ENCODE results near the gene ASCC2.

ASCC2 gene

DNA sequence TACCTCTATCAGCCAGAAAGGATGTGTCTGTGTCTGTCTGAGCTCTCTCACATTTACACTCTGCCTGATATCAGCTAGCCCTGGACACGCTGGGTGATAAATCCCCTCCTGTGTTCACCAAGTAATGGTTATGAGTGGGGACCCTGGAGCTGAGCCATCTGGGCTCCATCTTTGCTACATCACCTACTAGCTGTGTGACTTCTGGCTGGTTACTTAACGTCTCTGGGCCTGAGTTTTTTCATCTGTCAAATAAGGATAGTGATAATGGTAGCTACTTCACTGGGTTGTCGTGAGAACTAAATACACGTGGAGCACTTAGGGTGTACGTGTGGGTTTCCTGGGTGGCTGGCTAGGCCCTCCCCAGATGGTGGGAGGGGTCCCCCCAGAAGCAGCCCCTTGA is 48.0 kb downstream of the ASCC2 start:
- TF ChIP-seq, protein P1, sequence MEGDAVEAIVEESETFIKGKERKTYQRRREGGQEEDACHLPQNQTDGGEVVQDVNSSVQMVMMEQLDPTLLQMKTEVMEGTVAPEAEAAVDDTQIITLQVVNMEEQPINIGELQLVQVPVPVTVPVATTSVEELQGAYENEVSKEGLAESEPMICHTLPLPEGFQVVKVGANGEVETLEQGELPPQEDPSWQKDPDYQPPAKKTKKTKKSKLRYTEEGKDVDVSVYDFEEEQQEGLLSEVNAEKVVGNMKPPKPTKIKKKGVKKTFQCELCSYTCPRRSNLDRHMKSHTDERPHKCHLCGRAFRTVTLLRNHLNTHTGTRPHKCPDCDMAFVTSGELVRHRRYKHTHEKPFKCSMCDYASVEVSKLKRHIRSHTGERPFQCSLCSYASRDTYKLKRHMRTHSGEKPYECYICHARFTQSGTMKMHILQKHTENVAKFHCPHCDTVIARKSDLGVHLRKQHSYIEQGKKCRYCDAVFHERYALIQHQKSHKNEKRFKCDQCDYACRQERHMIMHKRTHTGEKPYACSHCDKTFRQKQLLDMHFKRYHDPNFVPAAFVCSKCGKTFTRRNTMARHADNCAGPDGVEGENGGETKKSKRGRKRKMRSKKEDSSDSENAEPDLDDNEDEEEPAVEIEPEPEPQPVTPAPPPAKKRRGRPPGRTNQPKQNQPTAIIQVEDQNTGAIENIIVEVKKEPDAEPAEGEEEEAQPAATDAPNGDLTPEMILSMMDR (IDR thresholded peaks at IDR 0.05; ENCODE audit: control extremely low read depth, extremely low read depth, low read depth, missing control alignments), result no peak
- ChIA-PET POLR2A (no interaction called here), CTCF (no interaction called here)
- DNase-seq (ENCODE audit: extremely low spot score), result no peak

DNA sequence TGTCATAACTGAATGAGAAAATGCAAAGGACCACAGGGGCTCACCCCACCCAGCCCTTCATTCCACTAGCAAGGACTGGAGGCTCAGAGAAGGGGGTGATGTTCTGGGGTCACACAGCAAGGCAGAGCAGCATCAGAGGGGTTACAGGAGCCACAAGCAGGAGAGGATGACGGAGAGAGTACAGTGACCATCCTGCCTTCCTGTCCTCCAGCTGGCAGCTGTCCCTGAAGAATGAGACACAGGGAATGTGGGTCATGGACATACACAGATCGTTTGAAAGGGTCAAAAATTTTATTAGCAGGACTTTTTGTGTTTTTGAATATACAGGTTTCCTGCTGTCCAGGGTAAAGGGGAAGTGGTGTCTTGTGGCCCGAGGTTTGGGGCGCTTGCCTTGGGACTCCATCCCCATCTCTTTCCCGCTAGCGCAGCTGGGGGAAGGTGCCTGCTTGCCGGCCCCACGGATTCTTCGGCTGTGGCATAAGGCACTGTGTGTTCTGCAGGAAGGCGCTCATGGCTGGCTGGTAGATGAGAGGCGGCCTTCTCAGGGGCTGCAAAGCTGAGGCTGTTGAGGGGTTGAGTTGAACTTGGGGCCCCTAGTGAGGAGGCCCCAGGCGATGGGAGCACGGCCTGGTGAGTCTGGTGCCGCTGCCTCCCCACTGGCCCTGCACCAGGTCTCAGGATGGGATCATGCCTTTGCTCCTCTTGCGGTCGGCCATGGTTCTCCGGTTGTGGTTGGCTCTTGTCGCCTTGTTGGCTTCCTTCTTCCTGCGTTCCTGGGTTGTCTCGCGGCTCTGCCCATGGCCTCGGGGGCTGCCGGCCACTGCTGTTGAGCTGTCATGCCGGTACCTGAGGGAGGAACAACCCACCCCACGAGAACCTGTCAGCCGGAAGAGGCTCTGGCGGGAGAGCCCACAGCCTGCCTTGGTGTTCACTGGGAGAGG is 49.5 kb downstream of the ASCC2 start:
- DNase-seq (ENCODE audit: extremely low spot score), result no peak
- POLR2A ChIA-PET, result no interaction called here
- CTCF ChIA-PET, result interaction anchor here (1.9 kb wide), 1 partner anchor 19 kb away, joined by 5 read pairs; no protein-coding TSS in a partner anchor
- TF ChIP-seq, protein P1 (IDR thresholded peaks at IDR 0.05; ENCODE audit: control extremely low read depth, extremely low read depth, low read depth, missing control alignments), result no peak

- TF ChIP-seq, protein P1 (IDR thresholded peaks at IDR 0.05; ENCODE audit: control extremely low read depth, extremely low read depth, low read depth, missing control alignments), result no peak
- DNase-seq (ENCODE audit: extremely low spot score), result no peak
- ChIA-PET POLR2A (interaction anchor here (0.7 kb wide), 1 partner anchor 7 kb away, joined by 3 read pairs; no protein-coding TSS in a partner anchor), CTCF (no interaction called here)
These were observed 50.6 kb downstream of the ASCC2 start for GRCh38 chr22:29787371-29787980.

- POLR2A ChIA-PET, result no interaction called here
- no peak for DNase-seq (ENCODE audit: extremely low spot score)
- TF ChIP-seq, protein P1 (IDR thresholded peaks at IDR 0.05; ENCODE audit: control extremely low read depth, extremely low read depth, low read depth, missing control alignments), result no peak
- CTCF ChIA-PET, result no interaction called here
These were observed 52.0 kb downstream of the ASCC2 start for GRCh38 chr22:29786031-29786430.

DNA sequence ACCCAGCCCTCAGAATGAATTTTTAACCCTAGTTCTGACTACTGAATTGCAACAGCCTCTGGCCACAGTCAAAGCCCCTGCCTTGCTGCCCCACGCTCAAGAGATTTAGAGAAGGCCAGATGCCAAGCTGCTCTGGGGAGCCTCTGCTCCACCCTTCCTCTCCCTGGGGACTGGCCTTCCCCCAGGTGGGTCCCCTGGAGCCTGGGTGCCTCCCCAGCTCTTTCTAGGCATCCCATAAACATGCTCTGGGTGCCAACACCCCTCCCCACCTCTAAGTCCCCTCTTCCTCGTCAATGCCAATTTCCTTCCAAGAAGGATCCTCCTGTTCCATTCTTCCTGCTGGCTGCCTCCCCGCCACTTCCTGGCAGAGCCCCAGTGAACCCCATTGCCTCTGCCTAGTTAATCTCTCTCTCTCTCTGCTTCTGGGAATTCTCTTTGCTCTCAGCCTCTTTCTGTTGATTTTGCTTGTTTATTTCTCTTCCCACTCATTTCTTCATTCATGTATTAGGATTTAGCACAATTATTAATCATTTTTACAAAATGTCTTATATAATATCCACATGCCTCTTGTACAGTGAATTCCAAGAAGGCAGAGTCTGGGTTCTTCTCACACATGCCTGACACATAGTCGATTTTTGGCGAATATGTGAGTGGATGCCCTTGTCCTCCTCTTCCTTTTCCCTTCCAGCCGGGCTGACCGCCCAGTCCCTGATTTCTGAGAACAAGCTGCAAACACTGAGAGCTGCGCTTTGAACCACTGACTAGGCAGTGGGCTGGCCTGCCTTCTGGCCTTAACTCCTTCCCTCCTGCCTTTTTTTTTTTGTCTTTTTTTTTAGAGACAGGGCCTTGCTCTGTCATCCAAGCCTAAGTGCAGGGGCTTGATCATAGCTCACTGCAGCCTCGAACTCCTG is 53.4 kb downstream of the ASCC2 start:
- TF ChIP-seq, protein P1 (IDR thresholded peaks at IDR 0.05; ENCODE audit: control extremely low read depth, extremely low read depth, low read depth, missing control alignments), result no peak
- ChIA-PET CTCF (interaction anchor here (0.8 kb wide), 1 partner anchor 11 kb away, joined by 4 read pairs; no protein-coding TSS in a partner anchor), POLR2A (no interaction called here)
- DNase-seq (ENCODE audit: extremely low spot score), result no peak

All from GM10248 (cell line).